PC-9 (cell line): ENCODE data around the gene SCAF8.

ENCODE experiments used
- CTCF ChIP-seq: fragments of 200-600 bp; sonication (generic); conservative IDR thresholded peaks from 2 replicates; pipeline ENCODE4 v1.6.1; 2017; ENCODE audit warnings: mixed run types, antibody characterized with exemption, mild to moderate bottlenecking, moderate library complexity
- EZH2 ChIP-seq: fragments of 200-600 bp; sonication (generic); IDR thresholded peaks from 2 replicates; pipeline ENCODE4 v1.8.0; 2017; ENCODE audit warnings: antibody characterized with exemption, low read depth

GRCh38 chr6:154829970-154830369, 96.8 kb downstream of the SCAF8 start:
- TF ChIP-seq CTCF (no peak), EZH2 (no peak)
